Suprapubic skin (tissue), 4 donors: ENCODE data around the gene LRRC4.

ENCODE experiments used
- POLR2A ChIP-seq, 2 donors: fragments of 450-650 bp; IDR thresholded peaks; one replicate each; pipeline ENCODE4 v1.6.1; 2017; ENCODE audit warnings: antibody characterized with exemption in 2 of 2, mild to moderate bottlenecking in 2 of 2, moderate library complexity in 2 of 2
- POLR2AphosphoS5 ChIP-seq, 3 donors: sonication (generic); formaldehyde crosslinking; IDR thresholded peaks; one replicate each; pipeline ENCODE4 v1.6.1; 2017; ENCODE audit warnings: antibody characterized with exemption in 3 of 3
- TF ChIP-seq, protein P1 (sequence below), 2 donors: fragments of 200-600 bp in 1 of 2; fragments of 450-650 bp in 1 of 2; sonication (generic) in 1 of 2; IDR thresholded peaks; one replicate each; pipeline ENCODE4 v1.5.1; 2016 to 2019; ENCODE audit warnings: antibody characterized with exemption in 2 of 2, mild to moderate bottlenecking in 1 of 2, moderate library complexity in 1 of 2

DNA sequence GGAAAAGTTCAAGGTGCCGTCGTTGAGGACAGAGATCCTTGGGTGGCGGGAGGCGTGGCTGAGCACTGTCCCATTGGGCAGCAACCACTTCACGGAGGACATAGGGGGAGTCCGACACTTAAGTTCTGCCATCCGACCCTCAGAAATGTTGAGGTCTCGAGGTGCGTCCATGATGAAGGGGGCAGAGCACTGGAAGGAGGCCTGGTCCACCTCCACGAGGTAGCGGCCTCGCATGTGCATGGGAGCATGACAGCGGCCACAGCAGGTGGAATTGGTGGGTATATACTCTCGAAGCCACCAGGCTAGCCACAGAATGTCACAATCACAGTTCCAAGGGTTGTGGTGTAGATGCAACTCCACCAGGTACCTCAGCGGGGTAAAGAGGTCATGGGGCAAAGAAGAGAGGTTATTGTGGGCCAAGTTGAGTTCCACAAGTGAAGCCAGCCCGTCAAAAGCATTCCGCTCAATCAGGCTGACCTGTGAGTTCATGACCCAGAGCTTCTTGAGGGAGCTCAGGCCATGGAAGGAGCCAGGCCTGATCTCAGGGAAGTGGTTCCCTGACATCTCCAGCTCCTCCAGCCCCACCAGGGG lies 1.7 kb downstream of the LRRC4 start:
- TF ChIP-seq, protein P1, sequence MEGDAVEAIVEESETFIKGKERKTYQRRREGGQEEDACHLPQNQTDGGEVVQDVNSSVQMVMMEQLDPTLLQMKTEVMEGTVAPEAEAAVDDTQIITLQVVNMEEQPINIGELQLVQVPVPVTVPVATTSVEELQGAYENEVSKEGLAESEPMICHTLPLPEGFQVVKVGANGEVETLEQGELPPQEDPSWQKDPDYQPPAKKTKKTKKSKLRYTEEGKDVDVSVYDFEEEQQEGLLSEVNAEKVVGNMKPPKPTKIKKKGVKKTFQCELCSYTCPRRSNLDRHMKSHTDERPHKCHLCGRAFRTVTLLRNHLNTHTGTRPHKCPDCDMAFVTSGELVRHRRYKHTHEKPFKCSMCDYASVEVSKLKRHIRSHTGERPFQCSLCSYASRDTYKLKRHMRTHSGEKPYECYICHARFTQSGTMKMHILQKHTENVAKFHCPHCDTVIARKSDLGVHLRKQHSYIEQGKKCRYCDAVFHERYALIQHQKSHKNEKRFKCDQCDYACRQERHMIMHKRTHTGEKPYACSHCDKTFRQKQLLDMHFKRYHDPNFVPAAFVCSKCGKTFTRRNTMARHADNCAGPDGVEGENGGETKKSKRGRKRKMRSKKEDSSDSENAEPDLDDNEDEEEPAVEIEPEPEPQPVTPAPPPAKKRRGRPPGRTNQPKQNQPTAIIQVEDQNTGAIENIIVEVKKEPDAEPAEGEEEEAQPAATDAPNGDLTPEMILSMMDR (IDR thresholded peaks at IDR 0.05) = no peak
- TF ChIP-seq POLR2AphosphoS5 (IDR thresholded peaks at IDR 0.05) (no peak), POLR2A (IDR thresholded peaks at IDR 0.05) (no peak)
